Activated CD8-positive, alpha-beta memory T cell treated with anti-CD3 and anti-CD28 coated beads, Interleukin-2, amount 50 U/mL, for 1 hour (primary cell): ENCODE results near the gene RPUSD1.

Experiments used
- DNase-seq: peaks from one replicate; pipeline ENCODE4 v3.0.0-alpha.2; 2020; ENCODE audit errors: extremely low read depth

The RPUSD1 gene

GRCh38 chr16:799111-799947, 11.1 kb upstream of the RPUSD1 start:
- DNase-seq, result no peak

- no peak for DNase-seq
Measured at GRCh38 chr16:798666-799065, 10.5 kb upstream of the RPUSD1 start.

- DNase-seq, result no peak
Measured at GRCh38 chr16:797686-798085, 9.5 kb upstream of the RPUSD1 start.

- DNase-seq, result no peak
Measured at GRCh38 chr16:797120-797420, 8.9 kb upstream of the RPUSD1 start.

GRCh38 chr16:796296-797119, 8.3 kb upstream of the RPUSD1 start:
- no peak for DNase-seq

- no peak for DNase-seq
Measured at GRCh38 chr16:795580-796229, 7.5 kb upstream of the RPUSD1 start.

- no peak for DNase-seq
Measured at GRCh38 chr16:794853-795466, 6.8 kb upstream of the RPUSD1 start.

GRCh38 chr16:794091-794822, 6.1 kb upstream of the RPUSD1 start:
- no peak for DNase-seq

- no peak for DNase-seq
Measured at GRCh38 chr16:793414-793813, 5.2 kb upstream of the RPUSD1 start.

GRCh38 chr16:792221-792995, 4.2 kb upstream of the RPUSD1 start:
- no peak for DNase-seq

- no peak for DNase-seq
Measured at GRCh38 chr16:791131-791530, 3.0 kb upstream of the RPUSD1 start.

GRCh38 chr16:790086-790485, 1.9 kb upstream of the RPUSD1 start:
- DNase-seq, result no peak

- DNase-seq, result no peak
Measured at GRCh38 chr16:789191-789850, 1.1 kb upstream of the RPUSD1 start.

GRCh38 chr16:788399-789126, 382 bp upstream of the RPUSD1 start, which contains the start of gene CHTF18:
CHTF18 (plus strand) TSS chr16:788620; CDS start chr16:788685, 65 bp downstream.
- DNase-seq, result peak; percentile 68

GRCh38 chr16:787321-787966, 737 bp downstream of the RPUSD1 start:
- DNase-seq, result no peak

GRCh38 chr16:785563-786535, 2.3 kb downstream of the RPUSD1 start:
- peak; percentile 25 for DNase-seq

- no peak for DNase-seq
Measured at GRCh38 chr16:784431-784830, 3.8 kb downstream of the RPUSD1 start.
